GM21825 (cell line): ENCODE measurements around the gene COL20A1.

ENCODE experiments used
- ATAC-seq: cut with Tn5 transposase; IDR thresholded peaks from one replicate; pipeline ENCODE4 v1.9.1; 2021; ENCODE audit warnings: mild to moderate bottlenecking, moderate library complexity; ENCODE audit not compliant: unreplicated experiment

The COL20A1 gene

GRCh38 chr20:63260521-63260920 is 32.5 kb upstream of the COL20A1 start:
- ATAC-seq = no peak

GRCh38 chr20:63261060-63261794 is 31.8 kb upstream of the COL20A1 start:
- no peak for ATAC-seq

- no peak for ATAC-seq
These were observed 31.0 kb upstream of the COL20A1 start for GRCh38 chr20:63261795-63262528.

GRCh38 chr20:63262836-63263235 is 30.1 kb upstream of the COL20A1 start:
- ATAC-seq = no peak

GRCh38 chr20:63264000-63264399 is 29.0 kb upstream of the COL20A1 start:
- no peak for ATAC-seq

GRCh38 chr20:63264519-63264918 is 28.5 kb upstream of the COL20A1 start:
- no peak for ATAC-seq

- ATAC-seq = no peak
These were observed 27.0 kb upstream of the COL20A1 start for GRCh38 chr20:63265891-63266515.

- no peak for ATAC-seq
These were observed 25.3 kb upstream of the COL20A1 start for GRCh38 chr20:63267691-63268090.

- no peak for ATAC-seq
These were observed 24.7 kb upstream of the COL20A1 start for GRCh38 chr20:63268256-63268655.

- ATAC-seq = no peak
These were observed 24.1 kb upstream of the COL20A1 start for GRCh38 chr20:63268671-63269439.

GRCh38 chr20:63269724-63270123 is 23.3 kb upstream of the COL20A1 start:
- ATAC-seq = no peak

GRCh38 chr20:63270606-63271325 is 22.2 kb upstream of the COL20A1 start:
- no peak for ATAC-seq

GRCh38 chr20:63272105-63273058 is 20.6 kb upstream of the COL20A1 start, which contains the start of gene ARFGAP1:
Gene ARFGAP1, plus strand, starts transcription at chr20:63272813. Its CDS starts 2,768 bp downstream, at chr20:63275581.
- peak; percentile 85 for ATAC-seq

GRCh38 chr20:63273059-63273579 is 19.9 kb upstream of the COL20A1 start:
- ATAC-seq = no peak

GRCh38 chr20:63273635-63274380 is 19.2 kb upstream of the COL20A1 start:
- no peak for ATAC-seq

GRCh38 chr20:63274381-63275228 is 18.4 kb upstream of the COL20A1 start:
- ATAC-seq = no peak

GRCh38 chr20:63275825-63276224 is 17.2 kb upstream of the COL20A1 start:
- no peak for ATAC-seq
